ENCODE data around the gene TLN1. TPM values are rescaled to one million over a fixed set of nuclear protein-coding genes. Genes with fewer than 3 reads are reported as not detected.
A peak's percentile ranks its signal among the peaks of the same experiment; 100 is the strongest.

Gene TLN1
- total RNA-seq, 1 donor from 2014 or later = 56.2 TPM

- no peak for DNase-seq
- Mint-ChIP-seq H3K4me3 (ENCODE audit: unreplicated experiment) (no peak overlapping the region), H3K27ac (ENCODE audit: unreplicated experiment) (no peak overlapping the region), H3K27me3 (ENCODE audit: unreplicated experiment) (peaks cover 2% of the 10 kb centered on the region), H3K9me3 (ENCODE audit: unreplicated experiment) (no peaks in the 10 kb centered on the region), H3K36me3 (ENCODE audit: unreplicated experiment) (no peaks in the 10 kb centered on the region), H3K4me1 (ENCODE audit: low read depth, unreplicated experiment) (no peaks in the 10 kb centered on the region)
- TF ChIP-seq CTCF (IDR thresholded peaks at IDR 0.05; ENCODE audit: partially characterized antibody, unreplicated experiment) = no peak
These were observed 8.6 kb downstream of the TLN1 start for GRCh38 chr9:35723426-35723825.

- Mint-ChIP-seq H3K27ac (ENCODE audit: unreplicated experiment) (no peak overlapping the region), H3K9me3 (ENCODE audit: unreplicated experiment) (no peaks in the 10 kb centered on the region), H3K36me3 (ENCODE audit: unreplicated experiment) (no peaks in the 10 kb centered on the region), H3K27me3 (ENCODE audit: unreplicated experiment) (peaks cover 5% of the 10 kb centered on the region), H3K4me1 (ENCODE audit: low read depth, unreplicated experiment) (no peaks in the 10 kb centered on the region), H3K4me3 (ENCODE audit: unreplicated experiment) (no peak overlapping the region)
- DNase-seq = no peak
- no peak for TF ChIP-seq CTCF (IDR thresholded peaks at IDR 0.05; ENCODE audit: partially characterized antibody, unreplicated experiment)
These were observed 12.4 kb downstream of the TLN1 start for GRCh38 chr9:35719546-35719945.

- no peak for DNase-seq
- Mint-ChIP-seq H3K4me1 (ENCODE audit: low read depth, unreplicated experiment) (no peaks in the 10 kb centered on the region), H3K36me3 (ENCODE audit: unreplicated experiment) (no peaks in the 10 kb centered on the region), H3K27ac (ENCODE audit: unreplicated experiment) (no peak overlapping the region), H3K4me3 (ENCODE audit: unreplicated experiment) (no peak overlapping the region), H3K27me3 (ENCODE audit: unreplicated experiment) (peaks cover 5% of the 10 kb centered on the region), H3K9me3 (ENCODE audit: unreplicated experiment) (no peaks in the 10 kb centered on the region)
- no peak for TF ChIP-seq CTCF (IDR thresholded peaks at IDR 0.05; ENCODE audit: partially characterized antibody, unreplicated experiment)
These were observed 13.1 kb downstream of the TLN1 start for GRCh38 chr9:35718721-35719511.

GRCh38 chr9:35717132-35717870 is 14.7 kb downstream of the TLN1 start:
- Mint-ChIP-seq H3K27me3 (ENCODE audit: unreplicated experiment) (peaks cover 6% of the 10 kb centered on the region), H3K9me3 (ENCODE audit: unreplicated experiment) (no peaks in the 10 kb centered on the region), H3K27ac (ENCODE audit: unreplicated experiment) (no peak overlapping the region), H3K4me1 (ENCODE audit: low read depth, unreplicated experiment) (no peaks in the 10 kb centered on the region), H3K36me3 (ENCODE audit: unreplicated experiment) (no peaks in the 10 kb centered on the region), H3K4me3 (ENCODE audit: unreplicated experiment) (no peak overlapping the region)
- no peak for DNase-seq
- TF ChIP-seq CTCF (IDR thresholded peaks at IDR 0.05; ENCODE audit: partially characterized antibody, unreplicated experiment) = no peak

GRCh38 chr9:35716230-35716629 is 15.8 kb downstream of the TLN1 start:
- Mint-ChIP-seq H3K27ac (ENCODE audit: unreplicated experiment) (peak overlapping the region; percentile 31), H3K27me3 (ENCODE audit: unreplicated experiment) (peaks cover 4% of the 10 kb centered on the region), H3K4me1 (ENCODE audit: low read depth, unreplicated experiment) (no peaks in the 10 kb centered on the region), H3K36me3 (ENCODE audit: unreplicated experiment) (no peaks in the 10 kb centered on the region), H3K4me3 (ENCODE audit: unreplicated experiment) (no peak overlapping the region), H3K9me3 (ENCODE audit: unreplicated experiment) (no peaks in the 10 kb centered on the region)
- no peak for DNase-seq
- no peak for TF ChIP-seq CTCF (IDR thresholded peaks at IDR 0.05; ENCODE audit: partially characterized antibody, unreplicated experiment)

Measured in glutamatergic neuron (in vitro differentiated cells).